Measurements from ENCODE around the gene SLC16A4. TPM values are rescaled to one million over a fixed set of nuclear protein-coding genes. Genes with fewer than 3 reads are reported as not detected.
A peak's percentile ranks its signal among the peaks of the same experiment; 100 is the strongest.

Gene SLC16A4
- polyA plus RNA-seq, 1 donor from 2014 or later: 3.6 TPM

DNA sequence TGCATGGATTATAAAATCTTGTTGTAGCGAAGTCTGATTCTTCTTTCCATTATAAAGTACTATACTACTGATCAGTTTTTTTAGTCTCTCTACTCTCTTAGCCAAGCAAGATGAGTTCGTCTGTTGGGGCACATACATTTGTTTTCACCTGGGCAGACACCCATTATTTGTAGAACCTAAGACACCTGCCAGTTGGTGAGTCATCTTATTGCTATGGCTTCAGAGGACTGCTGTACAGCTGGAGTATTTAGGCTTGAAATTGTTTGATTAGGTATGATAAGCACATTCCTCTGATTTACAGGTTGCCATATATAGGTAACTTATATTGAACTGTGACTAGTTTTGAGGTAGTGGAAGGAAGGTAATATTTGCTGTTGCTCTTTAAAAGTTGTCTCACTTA lies 34.4 kb downstream of the SLC16A4 start:
- Mint-ChIP-seq H3K36me3 (peaks cover 8% of the 10 kb centered on the region), H3K4me1 (peaks cover 15 to 33% (median 25%) of the 10 kb centered on the region in 3 donors), H3K27me3 (no peaks in the 10 kb centered on the region), H3K9me3 (no peaks in the 10 kb centered on the region), H3K4me3 (peak overlapping the region in 1 of 4 donors; percentile 49), H3K27ac (peak overlapping the region in 1 of 3 donors; percentile 66)

DNA sequence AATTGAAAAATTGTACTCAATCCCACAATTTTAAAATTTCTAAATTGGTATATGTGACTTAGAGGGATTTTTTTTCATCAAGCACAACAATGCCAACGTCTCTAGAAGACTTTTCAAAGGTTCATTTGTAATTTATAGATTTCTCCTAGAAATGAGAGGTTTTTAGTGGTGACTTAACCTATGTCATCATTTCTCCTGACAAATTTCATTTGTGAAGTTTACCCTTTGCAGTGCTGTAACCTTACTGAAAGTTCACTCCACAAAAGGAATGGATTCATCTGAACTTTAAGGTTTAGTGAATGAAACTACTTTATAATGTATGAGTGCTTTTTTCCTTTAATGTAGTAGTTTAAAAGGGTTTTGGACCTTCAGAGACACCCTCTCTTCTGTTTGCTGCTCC lies 35.5 kb downstream of the SLC16A4 start:
- H3K36me3 Mint-ChIP-seq: peaks cover 8% of the 10 kb centered on the region
- no peak overlapping the region for H3K27ac Mint-ChIP-seq
- H3K4me3 Mint-ChIP-seq: no peak overlapping the region
- H3K27me3 Mint-ChIP-seq: no peaks in the 10 kb centered on the region
- peaks cover 18 to 30% (median 28%) of the 10 kb centered on the region in 3 donors for H3K4me1 Mint-ChIP-seq
- no peaks in the 10 kb centered on the region for H3K9me3 Mint-ChIP-seq

DNA sequence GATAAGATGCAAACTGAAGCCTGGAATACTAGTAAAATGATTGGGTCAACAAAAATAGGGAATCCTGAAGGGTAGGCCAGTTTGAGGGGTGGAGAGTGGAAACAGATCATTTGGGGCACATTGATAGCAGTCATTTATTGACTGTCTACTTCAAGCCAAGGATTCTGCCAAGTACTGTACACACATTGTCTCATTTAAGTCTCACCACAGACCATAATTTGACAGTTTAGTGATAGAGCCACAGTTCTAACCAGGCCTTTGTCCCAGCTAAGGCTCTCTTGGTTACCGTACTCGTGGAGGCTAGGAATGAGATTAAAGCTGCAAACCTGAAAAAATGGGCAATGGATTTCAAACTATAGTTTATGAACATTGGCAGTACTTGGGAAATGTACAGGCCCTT lies 40.5 kb downstream of the SLC16A4 start:
- H3K4me3 Mint-ChIP-seq: no peak overlapping the region
- no peaks in the 10 kb centered on the region for H3K27me3 Mint-ChIP-seq
- peaks cover 7% of the 10 kb centered on the region for H3K36me3 Mint-ChIP-seq
- H3K4me1 Mint-ChIP-seq: peaks cover 49 to 55% (median 50%) of the 10 kb centered on the region in 3 donors
- H3K9me3 Mint-ChIP-seq: no peaks in the 10 kb centered on the region
- no peak overlapping the region for H3K27ac Mint-ChIP-seq

DNA sequence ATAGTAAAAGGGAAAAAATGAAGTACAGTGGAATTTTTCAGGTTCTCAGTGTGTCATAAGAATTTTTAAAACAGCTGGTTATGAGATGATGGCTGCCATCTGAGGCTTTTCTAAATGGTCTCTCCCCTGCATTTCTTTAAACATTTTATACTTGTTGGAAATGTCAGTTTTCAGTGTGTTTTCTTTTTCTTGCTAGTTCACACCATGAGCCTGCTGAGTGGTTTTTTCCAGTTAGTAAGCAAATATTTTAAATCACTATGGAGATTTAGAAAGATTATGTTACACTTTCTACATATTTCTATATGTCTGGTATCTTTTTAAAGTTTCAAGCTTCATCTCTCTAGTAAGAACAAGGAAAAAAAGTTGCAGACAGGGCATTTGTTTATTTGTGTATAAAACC lies 42.1 kb downstream of the SLC16A4 start:
- Mint-ChIP-seq H3K36me3 (peaks cover 4% of the 10 kb centered on the region), H3K4me1 (peaks cover 52 to 62% (median 53%) of the 10 kb centered on the region in 3 donors), H3K27me3 (no peaks in the 10 kb centered on the region), H3K4me3 (peak overlapping the region in 2 of 4 donors; percentile 12 to 17), H3K27ac (no peak overlapping the region), H3K9me3 (no peaks in the 10 kb centered on the region)

DNA sequence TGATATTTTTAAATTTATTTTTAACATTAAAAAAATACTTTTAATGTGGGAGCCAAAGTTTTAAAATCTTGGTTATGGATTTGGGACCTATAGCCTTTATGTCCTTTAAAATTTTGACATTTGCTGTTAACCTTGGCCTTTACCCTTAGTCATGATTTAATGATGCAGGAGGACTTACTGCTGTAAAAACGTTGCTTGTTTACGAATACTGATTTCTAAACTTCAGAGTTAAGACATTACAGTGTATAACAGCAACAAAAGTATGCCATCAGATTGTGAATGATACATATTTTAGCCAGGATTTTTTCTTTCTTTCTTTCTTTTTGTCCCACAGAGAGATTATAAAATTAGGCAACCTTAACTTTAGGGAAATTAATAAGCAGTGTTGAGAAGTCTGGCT lies 42.8 kb downstream of the SLC16A4 start:
- Mint-ChIP-seq H3K36me3 (peaks cover 4% of the 10 kb centered on the region), H3K27ac (peak overlapping the region in 1 of 3 donors; percentile 90), H3K4me3 (peak overlapping the region in 1 of 4 donors; percentile 51), H3K4me1 (peaks cover 53 to 65% (median 59%) of the 10 kb centered on the region in 3 donors), H3K27me3 (no peaks in the 10 kb centered on the region), H3K9me3 (no peaks in the 10 kb centered on the region)

DNA sequence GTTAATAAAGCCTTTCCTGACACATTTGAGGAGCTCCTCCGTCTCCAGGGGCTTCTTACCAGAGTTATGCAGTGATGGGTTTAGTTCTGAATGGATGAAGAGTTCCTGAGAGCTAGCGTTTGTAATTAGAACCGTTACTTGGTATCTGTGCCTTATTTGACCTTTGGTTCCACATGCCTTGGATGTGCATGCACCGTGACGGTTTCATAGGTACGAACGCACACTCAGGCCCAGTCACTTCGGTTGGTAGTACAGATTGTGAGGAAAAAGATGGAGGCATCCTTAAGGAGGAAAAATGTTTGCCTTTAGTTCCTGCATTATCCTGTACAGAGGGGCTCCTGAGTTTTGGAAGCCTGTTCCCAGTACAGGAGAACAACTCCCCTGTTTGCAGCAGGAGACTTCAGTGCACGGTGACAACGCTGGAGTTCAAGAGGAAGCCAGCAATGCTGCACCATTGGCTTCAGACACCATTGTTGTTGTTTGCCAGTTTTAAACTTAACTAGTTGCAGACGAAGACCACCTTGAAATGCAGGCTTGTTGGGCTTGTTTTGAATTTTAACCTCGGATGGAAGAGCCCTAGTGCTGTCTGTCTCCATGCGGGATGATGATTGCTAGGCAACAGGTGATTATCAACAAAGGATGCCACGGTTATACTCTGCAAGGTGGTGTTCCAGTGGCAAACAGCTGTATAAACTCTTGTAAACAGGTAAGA lies 43.5 kb downstream of the SLC16A4 start:
- H3K9me3 Mint-ChIP-seq: no peaks in the 10 kb centered on the region
- peak overlapping the region; percentile 2 to 83 (median 61) for H3K4me3 Mint-ChIP-seq

DNA sequence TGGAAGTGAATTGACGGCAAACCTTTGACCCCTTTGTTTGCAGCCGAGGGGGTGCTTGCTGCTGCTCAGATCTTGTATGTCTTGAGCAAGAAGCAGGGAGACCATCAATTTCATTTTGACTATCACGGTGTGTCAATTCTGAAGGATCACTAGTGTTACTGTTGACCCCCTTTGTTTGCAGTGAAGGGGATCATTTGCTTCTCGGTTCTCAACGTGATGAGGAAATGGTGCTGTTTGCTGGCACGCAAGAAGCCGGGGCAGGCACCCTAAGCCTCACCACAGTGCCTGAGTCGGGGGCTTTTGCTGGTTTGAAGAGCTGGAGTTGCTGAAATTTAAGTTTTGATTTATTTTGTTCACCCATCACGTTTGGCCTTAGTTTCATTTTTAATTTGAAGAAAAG lies 44.1 kb downstream of the SLC16A4 start:
- H3K4me1 Mint-ChIP-seq: peaks cover 56 to 74% (median 70%) of the 10 kb centered on the region in 3 donors
- H3K9me3 Mint-ChIP-seq: no peaks in the 10 kb centered on the region
- H3K27me3 Mint-ChIP-seq: no peaks in the 10 kb centered on the region
- peak overlapping the region in 1 of 3 donors; percentile 65 for H3K27ac Mint-ChIP-seq
- H3K4me3 Mint-ChIP-seq: peak overlapping the region; percentile 2 to 83 (median 61)
- peaks cover 6% of the 10 kb centered on the region for H3K36me3 Mint-ChIP-seq

More for the DNA sequence above, 43.5 kb downstream of the SLC16A4 start:
- H3K27me3 Mint-ChIP-seq: no peaks in the 10 kb centered on the region
- peaks cover 56 to 71% (median 65%) of the 10 kb centered on the region in 3 donors for H3K4me1 Mint-ChIP-seq
- peaks cover 4% of the 10 kb centered on the region for H3K36me3 Mint-ChIP-seq
- peak overlapping the region in 1 of 3 donors; percentile 18 for H3K27ac Mint-ChIP-seq

DNA sequence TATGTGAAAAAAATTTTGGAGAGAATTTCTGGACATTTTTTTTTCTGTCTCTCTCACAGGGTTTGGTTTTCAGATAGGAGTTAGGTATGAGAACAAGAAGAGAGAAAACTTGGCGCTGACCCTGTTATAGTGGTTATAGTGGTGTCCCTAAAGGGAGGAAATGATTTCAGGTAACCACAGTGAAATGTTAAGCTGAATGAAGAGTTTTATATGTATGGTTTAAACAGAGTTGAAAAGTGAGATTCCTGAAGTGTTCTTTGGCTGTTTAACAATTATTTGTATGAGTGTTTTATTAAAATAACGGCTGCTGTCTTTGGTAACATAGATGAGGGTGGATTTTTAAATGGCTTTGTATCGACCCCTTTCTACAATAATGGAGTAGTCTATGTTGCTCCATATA lies 45.3 kb downstream of the SLC16A4 start:
- H3K27ac Mint-ChIP-seq: peak overlapping the region in 1 of 3 donors; percentile 7
- peaks cover 51 to 78% (median 77%) of the 10 kb centered on the region in 3 donors for H3K4me1 Mint-ChIP-seq
- H3K36me3 Mint-ChIP-seq: peaks cover 7% of the 10 kb centered on the region
- no peaks in the 10 kb centered on the region for H3K27me3 Mint-ChIP-seq
- no peaks in the 10 kb centered on the region for H3K9me3 Mint-ChIP-seq
- peak overlapping the region in 2 of 4 donors; percentile 4 to 83 for H3K4me3 Mint-ChIP-seq

DNA sequence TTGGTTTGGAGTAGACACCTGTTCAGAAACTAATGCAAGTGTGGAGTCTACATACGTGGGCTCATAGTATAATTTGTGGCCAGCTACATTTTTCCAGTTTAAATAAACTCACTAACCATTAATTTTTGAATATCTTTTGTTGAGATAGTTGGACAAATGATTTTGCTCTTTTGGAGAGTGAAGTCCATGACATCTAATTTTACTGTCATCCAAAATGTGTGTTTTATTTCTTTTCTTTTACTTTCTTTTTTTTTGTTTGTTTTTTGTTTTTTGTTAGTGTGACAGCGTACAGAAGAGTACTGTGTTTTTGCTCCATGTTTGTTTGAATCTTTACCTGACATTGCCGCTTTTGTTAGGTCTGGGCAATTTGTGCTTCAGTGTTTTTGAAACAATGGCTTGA lies 46.7 kb downstream of the SLC16A4 start:
- H3K9me3 Mint-ChIP-seq: no peaks in the 10 kb centered on the region
- H3K27ac Mint-ChIP-seq: peak overlapping the region in 1 of 3 donors; percentile 67
- no peaks in the 10 kb centered on the region for H3K27me3 Mint-ChIP-seq
- H3K4me1 Mint-ChIP-seq: peaks cover 51 to 75% (median 69%) of the 10 kb centered on the region in 3 donors
- H3K4me3 Mint-ChIP-seq: peak overlapping the region; percentile 25 to 90 (median 58)
- H3K36me3 Mint-ChIP-seq: peaks cover 11% of the 10 kb centered on the region

DNA sequence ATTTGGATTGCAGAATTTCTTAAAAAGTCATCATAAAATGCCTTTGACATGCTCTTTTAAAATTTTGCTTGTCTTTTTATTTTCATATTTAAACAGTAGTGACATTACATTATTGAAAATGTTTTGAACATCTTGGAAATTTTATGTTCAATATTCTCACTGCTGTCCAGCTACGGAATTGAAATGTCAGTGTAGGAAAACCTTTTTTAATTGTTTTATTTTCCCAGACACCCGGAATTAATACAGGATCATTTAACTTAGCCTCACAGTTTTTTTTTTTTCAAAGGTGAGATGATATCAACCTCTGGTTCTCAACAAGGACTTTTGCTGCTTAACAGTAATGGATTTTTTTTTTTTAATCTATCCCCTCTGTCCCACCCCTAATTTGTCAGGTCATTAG lies 47.6 kb downstream of the SLC16A4 start:
- Mint-ChIP-seq H3K36me3 (peaks cover 11% of the 10 kb centered on the region), H3K27me3 (no peaks in the 10 kb centered on the region), H3K4me3 (peak overlapping the region; percentile 46 to 90 (median 67)), H3K4me1 (peaks cover 42 to 69% (median 63%) of the 10 kb centered on the region in 3 donors), H3K27ac (peak overlapping the region in 1 of 3 donors; percentile 41), H3K9me3 (no peaks in the 10 kb centered on the region)

DNA sequence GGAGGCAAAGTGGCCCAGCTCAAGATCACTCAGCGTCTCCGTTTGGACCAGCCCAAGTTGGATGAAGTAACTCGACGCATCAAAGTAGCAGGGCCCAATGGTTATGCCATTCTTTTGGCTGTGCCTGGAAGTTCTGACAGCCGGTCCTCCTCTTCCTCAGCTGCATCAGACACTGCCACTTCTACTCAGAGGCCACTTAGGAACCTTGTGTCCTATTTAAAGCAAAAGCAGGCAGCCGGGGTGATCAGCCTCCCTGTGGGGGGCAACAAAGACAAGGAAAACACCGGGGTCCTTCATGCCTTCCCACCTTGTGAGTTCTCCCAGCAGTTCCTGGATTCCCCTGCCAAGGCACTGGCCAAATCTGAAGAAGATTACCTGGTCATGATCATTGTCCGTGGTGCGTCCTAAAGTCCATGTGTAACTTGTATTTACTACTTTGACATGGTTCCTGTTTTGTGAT lies 48.9 kb downstream of the SLC16A4 start:
- peaks cover 8% of the 10 kb centered on the region for H3K36me3 Mint-ChIP-seq
- H3K4me1 Mint-ChIP-seq: peaks cover 28 to 62% (median 54%) of the 10 kb centered on the region in 3 donors
- no peaks in the 10 kb centered on the region for H3K27me3 Mint-ChIP-seq
- H3K9me3 Mint-ChIP-seq: no peaks in the 10 kb centered on the region
- peak overlapping the region in 3 of 4 donors; percentile 74 to 90 (median 88) for H3K4me3 Mint-ChIP-seq
- H3K27ac Mint-ChIP-seq: peak overlapping the region in 1 of 3 donors; percentile 75

DNA sequence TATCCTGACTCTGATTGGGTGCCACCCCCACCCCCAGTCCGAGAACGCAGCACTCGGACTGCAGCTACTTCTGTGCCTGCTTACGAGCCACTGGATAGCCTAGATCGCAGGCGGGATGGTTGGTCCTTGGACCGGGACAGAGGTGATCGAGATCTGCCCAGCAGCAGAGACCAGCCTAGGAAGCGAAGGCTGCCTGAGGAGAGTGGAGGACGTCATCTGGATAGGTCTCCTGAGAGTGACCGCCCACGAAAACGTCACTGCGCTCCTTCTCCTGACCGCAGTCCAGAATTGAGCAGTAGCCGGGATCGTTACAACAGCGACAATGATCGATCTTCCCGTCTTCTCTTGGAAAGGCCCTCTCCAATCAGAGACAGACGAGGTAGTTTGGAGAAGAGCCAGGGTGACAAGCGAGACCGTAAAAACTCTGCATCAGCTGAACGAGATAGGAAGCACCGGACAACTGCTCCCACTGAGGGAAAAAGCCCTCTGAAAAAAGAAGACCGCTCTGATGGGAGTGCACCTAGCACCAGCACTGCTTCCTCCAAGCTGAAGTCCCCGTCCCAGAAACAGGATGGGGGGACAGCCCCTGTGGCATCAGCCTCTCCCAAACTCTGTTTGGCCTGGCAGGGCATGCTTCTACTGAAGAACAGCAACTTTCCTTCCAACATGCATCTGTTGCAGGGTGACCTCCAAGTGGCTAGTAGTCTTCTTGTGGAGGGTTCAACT lies 49.5 kb downstream of the SLC16A4 start:
- H3K4me1 Mint-ChIP-seq: peaks cover 22 to 58% (median 49%) of the 10 kb centered on the region in 3 donors
- H3K27me3 Mint-ChIP-seq: no peaks in the 10 kb centered on the region
- H3K4me3 Mint-ChIP-seq: peak overlapping the region in 2 of 4 donors; percentile 88 to 90
- H3K27ac Mint-ChIP-seq: peak overlapping the region in 2 of 3 donors; percentile 73 to 81
- H3K9me3 Mint-ChIP-seq: no peaks in the 10 kb centered on the region
- peaks cover 8% of the 10 kb centered on the region for H3K36me3 Mint-ChIP-seq

DNA sequence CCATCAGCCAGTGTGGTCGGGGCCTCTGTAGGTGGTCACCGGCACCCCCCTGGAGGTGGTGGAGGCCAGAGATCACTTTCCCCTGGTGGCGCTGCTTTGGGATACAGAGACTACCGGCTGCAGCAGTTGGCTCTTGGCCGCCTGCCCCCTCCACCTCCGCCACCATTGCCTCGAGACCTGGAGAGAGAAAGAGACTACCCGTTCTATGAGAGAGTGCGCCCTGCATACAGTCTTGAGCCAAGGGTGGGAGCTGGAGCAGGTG lies 50.7 kb downstream of the SLC16A4 start:
- peaks cover 15 to 52% (median 47%) of the 10 kb centered on the region in 3 donors for H3K4me1 Mint-ChIP-seq
- H3K9me3 Mint-ChIP-seq: no peaks in the 10 kb centered on the region
- peaks cover 8% of the 10 kb centered on the region for H3K36me3 Mint-ChIP-seq
- no peak overlapping the region for H3K4me3 Mint-ChIP-seq
- peak overlapping the region in 2 of 3 donors; percentile 28 to 81 for H3K27ac Mint-ChIP-seq
- H3K27me3 Mint-ChIP-seq: no peaks in the 10 kb centered on the region

DNA sequence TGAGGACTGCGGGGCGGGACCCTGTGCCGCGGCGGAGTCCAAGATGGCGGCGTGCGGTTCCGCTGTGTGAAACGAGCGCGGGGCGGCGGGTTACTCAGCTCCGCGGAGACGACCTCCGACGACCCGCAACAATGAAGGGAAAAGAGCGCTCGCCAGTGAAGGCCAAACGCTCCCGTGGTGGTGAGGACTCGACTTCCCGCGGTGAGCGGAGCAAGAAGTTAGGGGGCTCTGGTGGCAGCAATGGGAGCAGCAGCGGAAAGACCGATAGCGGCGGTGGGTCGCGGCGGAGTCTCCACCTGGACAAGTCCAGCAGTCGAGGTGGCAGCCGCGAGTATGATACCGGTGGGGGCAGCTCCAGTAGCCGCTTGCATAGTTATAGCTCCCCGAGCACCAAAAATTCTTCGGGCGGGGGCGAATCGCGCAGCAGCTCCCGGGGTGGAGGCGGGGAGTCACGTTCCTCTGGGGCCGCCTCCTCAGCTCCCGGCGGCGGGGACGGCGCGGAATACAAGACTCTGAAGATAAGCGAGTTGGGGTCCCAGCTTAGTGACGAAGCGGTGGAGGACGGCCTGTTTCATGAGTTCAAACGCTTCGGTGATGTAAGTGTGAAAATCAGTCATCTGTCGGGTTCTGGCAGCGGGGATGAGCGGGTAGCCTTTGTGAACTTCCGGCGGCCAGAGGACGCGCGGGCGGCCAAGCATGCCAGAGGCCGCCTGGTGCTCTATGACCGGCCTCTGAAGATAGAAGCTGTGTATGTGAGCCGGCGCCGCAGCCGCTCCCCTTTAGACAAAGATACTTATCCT lies 51.2 kb downstream of the SLC16A4 start:
- H3K27me3 Mint-ChIP-seq: no peaks in the 10 kb centered on the region
- H3K36me3 Mint-ChIP-seq: peaks cover 8% of the 10 kb centered on the region
- no peaks in the 10 kb centered on the region for H3K9me3 Mint-ChIP-seq
- peak overlapping the region in 2 of 3 donors; percentile 28 to 81 for H3K27ac Mint-ChIP-seq
- H3K4me1 Mint-ChIP-seq: peaks cover 13 to 50% (median 45%) of the 10 kb centered on the region in 3 donors
- no peak overlapping the region for H3K4me3 Mint-ChIP-seq
